KMS-11 (cell line): ENCODE measurements around the gene WNT6.

Experiments
- H2AFZ ChIP-seq: fragments of 200-600 bp; sonication (generic); 2 replicates; pipeline ENCODE4 v1.6.1; 2016; ENCODE audit warnings: antibody characterized with exemption, mixed run types, low read depth
- H3K27ac ChIP-seq: fragments of 200-600 bp; sonication (generic); 2 replicates; pipeline ENCODE4 v1.6.1; 2016; ENCODE audit warnings: mild to moderate bottlenecking, mixed run types
- H3K27me3 ChIP-seq: fragments of 200-600 bp; sonication (generic); 2 replicates; pipeline ENCODE4 v1.6.1; 2017; ENCODE audit warnings: mild to moderate bottlenecking, low read depth, mixed run types, moderate library complexity; ENCODE audit not compliant: insufficient read depth
- H3K36me3 ChIP-seq: fragments of 200-600 bp; sonication (generic); 2 replicates; pipeline ENCODE4 v1.6.1; 2017; ENCODE audit warnings: mild to moderate bottlenecking, mixed run types; ENCODE audit not compliant: insufficient read depth
- H3K4me1 ChIP-seq: fragments of 200-600 bp; sonication (generic); 2 replicates; pipeline ENCODE4 v1.6.1; 2016; ENCODE audit warnings: mild to moderate bottlenecking, low read depth, mixed run types; ENCODE audit not compliant: poor library complexity, severe bottlenecking
- H3K4me2 ChIP-seq: fragments of 200-600 bp; sonication (generic); 2 replicates; pipeline ENCODE4 v1.7.0; 2016; ENCODE audit warnings: mild to moderate bottlenecking, mixed run types
- H3K4me3 ChIP-seq: fragments of 200-600 bp; sonication (generic); IDR thresholded peaks from 2 replicates; pipeline ENCODE4 v1.6.1; 2017; ENCODE audit warnings: low read depth, low read length, mixed read lengths; ENCODE audit not compliant: insufficient read depth
- H3K79me2 ChIP-seq: fragments of 200-600 bp; sonication (generic); 2 replicates; pipeline ENCODE4 v1.6.1; 2016; ENCODE audit warnings: low read depth, mixed run types; ENCODE audit not compliant: insufficient read depth
- H3K9ac ChIP-seq: fragments of 200-600 bp; sonication (generic); 2 replicates; pipeline ENCODE4 v1.6.1; 2016; ENCODE audit warnings: mild to moderate bottlenecking, mixed run types
- H4K20me1 ChIP-seq: fragments of 200-600 bp; sonication (generic); 2 replicates; pipeline ENCODE4 v1.6.1; 2016; ENCODE audit warnings: mild to moderate bottlenecking, mixed run types; ENCODE audit not compliant: insufficient read depth
- CTCF ChIP-seq: fragments of 200-600 bp; sonication (generic); conservative IDR thresholded peaks from 2 replicates; pipeline ENCODE4 v1.6.1; 2017; ENCODE audit warnings: low read depth, mild to moderate bottlenecking, antibody characterized with exemption, low read length, moderate library complexity, mixed read lengths

Gene WNT6

DNA sequence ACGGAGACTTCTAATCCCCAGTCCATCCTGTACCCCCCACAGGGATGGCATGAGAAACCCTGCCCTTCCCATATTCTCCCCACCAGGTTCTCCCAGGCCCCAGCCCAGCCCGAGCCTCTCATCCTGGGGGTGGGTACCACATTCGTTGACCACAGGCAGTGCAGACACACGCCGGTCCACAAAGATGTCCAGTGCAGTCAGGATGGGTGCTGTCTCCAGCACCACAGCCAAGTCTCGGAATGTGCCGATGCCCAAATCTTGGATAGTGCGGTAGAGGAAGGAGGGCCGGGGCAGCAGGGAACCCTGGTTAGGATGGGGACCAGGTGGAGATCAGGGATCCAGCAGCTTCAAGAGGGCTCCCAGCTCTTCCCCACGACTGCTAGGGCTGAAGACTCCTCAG, 32.8 kb upstream of the WNT6 start:
- Histone ChIP-seq H3K27me3 (no peaks in the 10 kb centered on the region), H3K4me1 (peaks cover 5% of the 10 kb centered on the region), H3K4me2 (no peak overlapping the region)

GRCh38 chr2:218827701-218828476, 31.7 kb upstream of the WNT6 start:
- Histone ChIP-seq H3K4me3 (no peak overlapping the region), H3K9ac (no peak overlapping the region), H4K20me1 (no peaks in the 10 kb centered on the region), H2AFZ (no peak overlapping the region), H3K27me3 (no peaks in the 10 kb centered on the region), H3K4me2 (no peak overlapping the region), H3K4me1 (peaks cover 16% of the 10 kb centered on the region), H3K27ac (no peak overlapping the region), H3K36me3 (no peaks in the 10 kb centered on the region), H3K79me2 (no peaks in the 10 kb centered on the region)
- TF ChIP-seq CTCF = no peak

More for the DNA sequence above, 32.8 kb upstream of the WNT6 start:
- Histone ChIP-seq H4K20me1 (no peaks in the 10 kb centered on the region), H3K9ac (no peak overlapping the region), H2AFZ (no peak overlapping the region), H3K4me3 (no peak overlapping the region), H3K79me2 (no peaks in the 10 kb centered on the region), H3K27ac (no peak overlapping the region), H3K36me3 (no peaks in the 10 kb centered on the region)
- TF ChIP-seq CTCF = no peak

- Histone ChIP-seq H3K27ac (no peak overlapping the region), H3K4me1 (peaks cover 21% of the 10 kb centered on the region), H3K4me3 (no peak overlapping the region), H3K79me2 (no peaks in the 10 kb centered on the region), H3K9ac (no peak overlapping the region), H3K4me2 (no peak overlapping the region), H4K20me1 (no peaks in the 10 kb centered on the region), H3K27me3 (no peaks in the 10 kb centered on the region), H3K36me3 (no peaks in the 10 kb centered on the region), H2AFZ (no peak overlapping the region)
- no peak for TF ChIP-seq CTCF
Measured at GRCh38 chr2:218828477-218828778, 31.2 kb upstream of the WNT6 start.

- Histone ChIP-seq H3K4me1 (peaks cover 36% of the 10 kb centered on the region), H3K36me3 (no peaks in the 10 kb centered on the region), H3K27me3 (no peaks in the 10 kb centered on the region), H3K27ac (no peak overlapping the region), H3K9ac (no peak overlapping the region), H3K79me2 (no peaks in the 10 kb centered on the region), H3K4me2 (no peak overlapping the region), H3K4me3 (no peak overlapping the region), H2AFZ (no peak overlapping the region), H4K20me1 (no peaks in the 10 kb centered on the region)
- TF ChIP-seq CTCF = no peak
Measured at GRCh38 chr2:218829868-218830451, 29.6 kb upstream of the WNT6 start.
